Stimulated activated naive CD8-positive, alpha-beta T cell treated with anti-CD3 and anti-CD28 coated beads, Interleukin-15, Interleukin-2, amounts not matched to agents 100 ng/mL and 50 ng/mL, for 24 hours (primary cell): ENCODE results near the gene CYTH4.

Experiments
- H3K27ac Mint-ChIP-seq: one replicate; pipeline ENCODE4 v1.8.0; 2021; ENCODE audit warnings: mild to moderate bottlenecking, mixed read lengths
- H3K27me3 Mint-ChIP-seq: one replicate; pipeline ENCODE4 v1.8.0; 2021; ENCODE audit warnings: mixed read lengths
- H3K36me3 Mint-ChIP-seq: one replicate; pipeline ENCODE4 v1.8.0; 2021; ENCODE audit warnings: low read depth, mixed read lengths
- H3K4me1 Mint-ChIP-seq: one replicate; pipeline ENCODE4 v1.8.0; 2021; ENCODE audit warnings: low read depth, mixed read lengths
- H3K4me3 Mint-ChIP-seq: one replicate; pipeline ENCODE4 v1.8.0; 2021; ENCODE audit warnings: mild to moderate bottlenecking, mixed read lengths
- H3K9me3 Mint-ChIP-seq: one replicate; pipeline ENCODE4 v1.8.0; 2021; ENCODE audit warnings: mixed read lengths

The CYTH4 gene

DNA sequence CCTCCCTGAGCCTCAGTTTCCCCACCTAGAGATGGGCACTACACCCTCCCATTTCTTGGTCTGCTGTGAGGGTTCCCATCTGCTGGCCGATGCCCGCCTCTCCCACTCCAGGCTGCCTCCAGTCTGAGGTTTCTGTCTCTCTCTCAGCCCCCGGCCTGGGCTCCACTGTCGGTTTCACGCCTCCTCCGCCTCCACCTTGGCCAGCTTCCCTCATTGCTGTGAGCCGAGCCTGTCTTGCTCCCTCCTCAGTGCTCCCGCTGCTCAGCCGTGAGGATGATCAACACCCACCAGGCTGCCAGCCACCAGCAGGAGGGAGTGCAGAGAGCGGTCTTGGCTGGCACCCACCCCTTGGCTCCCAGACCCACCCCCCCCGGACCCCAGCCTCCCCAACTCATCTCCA lies 61.0 kb downstream of the CYTH4 start:
- Mint-ChIP-seq H3K27me3 (no peaks in the 10 kb centered on the region), H3K4me1 (no peaks in the 10 kb centered on the region), H3K9me3 (no peaks in the 10 kb centered on the region), H3K4me3 (no peak overlapping the region), H3K36me3 (no peaks in the 10 kb centered on the region), H3K27ac (no peak overlapping the region)

DNA sequence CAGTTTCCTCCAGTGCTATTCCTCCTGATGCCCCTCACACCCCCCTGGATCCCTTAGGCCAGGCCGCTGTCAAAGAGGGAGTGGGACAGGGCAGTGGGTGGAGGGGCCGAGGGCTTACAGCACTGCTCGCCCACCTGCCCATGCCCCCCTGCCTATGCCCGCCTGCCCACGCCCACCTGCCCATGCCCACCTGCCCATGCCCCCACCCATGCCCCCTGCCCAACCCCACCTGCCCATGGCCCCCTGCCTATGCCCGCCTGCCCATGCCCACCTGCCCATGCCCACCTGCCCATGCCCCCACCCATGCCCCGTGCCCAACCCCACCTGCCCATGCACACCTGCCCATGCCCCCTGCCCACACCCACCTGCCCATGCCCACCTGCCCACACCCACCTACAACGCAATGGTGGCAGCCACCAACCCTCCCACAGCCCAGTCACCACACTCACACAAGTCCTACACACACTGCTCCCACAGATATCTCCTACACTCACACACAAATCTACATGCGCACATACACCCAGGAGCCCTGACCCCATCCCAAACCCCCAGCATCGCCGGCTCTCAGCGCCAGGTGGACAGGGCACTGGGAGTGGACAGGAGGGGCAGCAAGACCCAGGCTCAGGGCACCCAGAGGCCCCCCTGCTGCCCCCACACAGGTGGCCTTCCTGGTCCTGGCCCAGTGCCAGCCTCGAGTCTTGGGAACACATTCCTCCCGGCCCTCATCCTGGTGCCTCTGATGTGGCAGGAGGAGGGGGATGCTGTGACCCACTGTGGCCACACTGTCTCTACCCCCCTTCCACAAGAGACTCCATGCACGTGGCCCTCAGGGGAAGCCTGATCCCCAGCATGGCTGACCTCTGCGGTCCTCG lies 61.8 kb downstream of the CYTH4 start:
- Mint-ChIP-seq H3K27ac (no peak overlapping the region), H3K4me3 (no peak overlapping the region), H3K9me3 (no peaks in the 10 kb centered on the region), H3K27me3 (no peaks in the 10 kb centered on the region), H3K4me1 (no peaks in the 10 kb centered on the region), H3K36me3 (no peaks in the 10 kb centered on the region)

DNA sequence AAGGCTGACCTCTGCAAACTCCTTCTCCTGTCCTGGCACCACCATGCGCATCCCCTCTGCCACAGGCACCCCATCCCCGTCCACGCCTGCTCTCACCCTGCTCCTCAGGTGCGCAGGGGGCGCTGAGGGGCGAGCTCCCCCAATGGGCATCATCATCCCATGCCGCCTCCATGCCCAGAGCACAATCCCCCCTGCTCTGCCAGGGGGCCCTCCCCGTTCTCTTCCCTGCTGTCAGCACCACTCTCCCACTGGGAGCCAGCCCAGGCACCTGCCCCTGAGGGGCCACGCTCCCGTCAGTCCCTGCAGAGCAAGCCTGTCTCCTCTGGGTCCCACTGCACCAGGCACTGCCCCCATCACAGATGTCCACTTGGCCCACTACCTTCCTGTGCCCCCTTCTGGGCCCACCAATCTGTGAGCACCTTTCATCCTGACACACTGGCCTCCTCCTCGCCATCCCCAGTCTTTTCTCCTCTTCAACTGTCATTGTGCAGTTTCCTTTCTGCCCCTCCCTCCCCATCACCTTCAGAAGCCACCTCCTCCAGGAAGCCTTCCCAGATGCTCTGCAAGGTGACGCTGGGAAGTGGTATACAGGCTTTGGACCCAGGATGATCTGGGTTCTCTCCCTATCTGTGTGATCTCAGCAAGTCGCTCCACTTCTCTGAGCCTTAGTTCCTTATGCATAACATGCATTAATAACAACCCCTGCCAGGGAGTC lies 62.6 kb downstream of the CYTH4 start:
- Mint-ChIP-seq H3K4me3 (no peak overlapping the region), H3K36me3 (no peaks in the 10 kb centered on the region), H3K4me1 (no peaks in the 10 kb centered on the region), H3K9me3 (no peaks in the 10 kb centered on the region), H3K27ac (no peak overlapping the region), H3K27me3 (no peaks in the 10 kb centered on the region)

DNA sequence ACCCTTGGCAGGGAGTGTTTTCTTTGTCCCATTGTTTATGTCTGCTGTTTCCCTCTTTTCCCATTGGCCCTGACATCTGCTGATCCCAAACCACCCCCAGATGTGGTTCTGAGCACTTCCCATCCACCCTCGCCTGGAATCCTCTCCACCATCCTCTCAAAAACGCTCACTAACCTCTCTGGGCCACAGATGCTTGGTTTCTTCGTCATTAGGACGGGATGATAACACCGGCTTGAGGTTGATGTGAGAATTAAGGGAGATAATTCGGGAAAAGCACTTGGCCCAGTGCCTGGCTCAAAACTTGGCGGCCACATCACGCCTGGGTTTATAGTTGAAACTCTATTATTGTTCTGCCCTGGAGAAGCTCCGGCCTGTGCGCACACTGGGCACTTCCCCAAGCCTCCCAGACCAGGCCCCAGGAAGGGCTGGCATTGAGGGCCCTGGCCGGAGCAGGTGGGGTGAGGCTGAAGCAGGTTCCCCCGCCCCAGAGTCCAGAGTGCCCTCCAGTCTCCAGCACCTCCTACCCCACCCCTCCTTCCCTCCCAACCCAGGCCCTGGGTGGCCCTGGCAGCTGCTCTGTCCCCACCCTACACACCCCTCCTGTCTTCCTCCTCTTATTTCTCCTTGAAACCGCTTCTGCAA lies 63.7 kb downstream of the CYTH4 start:
- H3K27ac Mint-ChIP-seq, result no peak overlapping the region
- no peaks in the 10 kb centered on the region for H3K9me3 Mint-ChIP-seq
- no peaks in the 10 kb centered on the region for H3K36me3 Mint-ChIP-seq

DNA sequence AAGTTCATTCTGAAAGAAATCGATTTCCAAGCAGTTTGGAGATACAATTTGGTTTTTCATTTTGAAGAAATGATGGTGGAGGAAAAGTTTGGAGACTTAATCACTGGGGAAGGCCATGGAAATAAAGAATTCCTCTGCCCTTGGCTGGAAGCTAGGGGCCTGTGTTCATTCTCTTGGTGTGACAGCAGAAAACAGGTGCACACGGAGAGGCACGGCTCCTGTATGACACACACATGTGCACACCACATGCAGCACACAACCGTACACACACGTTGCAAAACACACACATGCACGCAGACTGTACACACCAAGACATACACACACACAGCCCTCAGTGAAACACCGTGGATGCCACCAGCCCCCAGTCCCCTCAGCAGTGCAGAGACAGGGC lies 64.2 kb downstream of the CYTH4 start:
- Mint-ChIP-seq H3K4me3 (no peak overlapping the region), H3K36me3 (no peaks in the 10 kb centered on the region), H3K27ac (no peak overlapping the region), H3K9me3 (no peaks in the 10 kb centered on the region), H3K4me1 (no peaks in the 10 kb centered on the region), H3K27me3 (no peaks in the 10 kb centered on the region)

More for the DNA sequence above, 63.7 kb downstream of the CYTH4 start:
- H3K4me3 Mint-ChIP-seq, result no peak overlapping the region
- H3K4me1 Mint-ChIP-seq, result no peaks in the 10 kb centered on the region
- no peaks in the 10 kb centered on the region for H3K27me3 Mint-ChIP-seq

DNA sequence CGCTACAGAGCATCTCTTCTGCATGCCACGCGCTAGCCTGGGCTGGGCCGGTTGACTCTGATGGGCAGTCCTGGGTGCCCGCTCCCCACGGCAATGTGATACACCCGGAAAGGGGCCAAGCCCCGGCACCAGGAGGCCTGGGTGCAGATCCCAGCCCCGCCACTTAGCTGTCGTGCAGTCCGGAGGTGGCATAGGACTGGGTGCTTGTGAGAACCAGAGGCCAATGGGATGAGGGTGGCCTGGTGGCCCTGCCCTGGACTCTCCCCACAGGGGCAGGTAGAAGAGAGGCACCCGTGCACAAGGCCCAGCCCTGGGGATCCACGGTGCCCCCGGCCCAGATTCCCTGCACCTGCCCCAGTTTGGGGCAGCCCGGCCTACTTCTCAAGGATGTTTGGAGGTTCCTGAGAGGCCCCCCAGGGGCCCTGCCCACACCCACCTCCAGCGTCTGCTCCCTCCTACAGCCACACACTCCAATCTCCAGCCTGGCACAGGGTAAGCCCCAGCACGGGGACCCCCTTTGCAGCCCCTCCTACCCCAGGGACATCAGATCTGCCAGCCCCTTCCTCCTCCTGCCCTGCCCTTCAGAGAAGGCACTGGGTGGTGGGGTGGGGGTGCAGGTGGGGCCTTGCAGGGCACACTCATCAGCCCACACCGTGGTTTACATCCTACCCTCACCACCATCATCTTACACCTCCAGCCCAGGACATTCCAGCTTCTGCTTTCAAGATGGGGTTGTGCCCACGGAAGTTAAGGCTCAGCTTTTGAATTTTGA lies 66.9 kb downstream of the CYTH4 start:
- no peaks in the 10 kb centered on the region for H3K27me3 Mint-ChIP-seq
- no peak overlapping the region for H3K27ac Mint-ChIP-seq
- no peaks in the 10 kb centered on the region for H3K36me3 Mint-ChIP-seq
- no peaks in the 10 kb centered on the region for H3K4me1 Mint-ChIP-seq
- H3K9me3 Mint-ChIP-seq, result no peaks in the 10 kb centered on the region
- H3K4me3 Mint-ChIP-seq, result no peak overlapping the region

DNA sequence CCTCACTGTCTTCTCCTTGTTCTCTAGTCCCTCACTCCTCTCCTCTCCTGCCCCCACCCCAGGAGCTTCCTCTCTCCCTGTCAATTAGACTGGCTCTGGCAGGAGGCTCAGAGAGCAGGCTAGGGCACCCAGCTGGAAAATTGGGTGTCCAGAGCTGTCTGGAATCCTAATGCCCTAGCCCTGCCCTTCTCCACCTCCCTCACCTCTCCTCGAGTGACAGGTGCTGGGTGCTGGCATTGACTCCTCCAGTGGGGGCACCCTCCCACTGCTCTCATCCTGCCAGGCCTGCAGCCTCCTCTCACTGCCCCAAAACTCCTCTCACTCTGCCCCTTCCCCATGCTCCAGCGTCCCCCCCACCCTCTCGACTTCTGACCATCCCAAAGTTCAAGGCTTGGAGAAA lies 68.9 kb downstream of the CYTH4 start:
- H3K4me1 Mint-ChIP-seq, result no peaks in the 10 kb centered on the region
- H3K36me3 Mint-ChIP-seq, result no peaks in the 10 kb centered on the region
- no peak overlapping the region for H3K4me3 Mint-ChIP-seq
- no peak overlapping the region for H3K27ac Mint-ChIP-seq
- no peaks in the 10 kb centered on the region for H3K9me3 Mint-ChIP-seq
- H3K27me3 Mint-ChIP-seq, result no peaks in the 10 kb centered on the region

DNA sequence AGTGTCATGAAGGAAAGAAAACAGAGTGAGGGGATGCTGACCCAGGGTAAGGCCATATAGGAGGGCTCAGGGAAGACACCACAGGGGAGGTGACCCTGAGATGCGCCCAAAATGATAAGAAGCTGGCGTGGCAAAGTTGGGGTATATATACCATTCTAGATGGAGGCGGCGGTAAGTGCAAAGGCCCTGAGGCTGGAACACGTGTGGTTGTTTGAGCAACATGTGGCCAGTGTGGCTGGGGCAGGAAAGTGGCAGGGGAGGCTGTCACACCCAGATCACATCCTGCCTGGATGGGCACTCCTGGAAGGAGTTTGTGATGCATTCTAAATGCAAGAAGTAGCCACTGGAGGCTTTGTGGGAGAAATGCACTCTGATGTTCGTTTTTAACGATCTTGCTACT lies 70.2 kb downstream of the CYTH4 start:
- H3K27me3 Mint-ChIP-seq, result no peaks in the 10 kb centered on the region

DNA sequence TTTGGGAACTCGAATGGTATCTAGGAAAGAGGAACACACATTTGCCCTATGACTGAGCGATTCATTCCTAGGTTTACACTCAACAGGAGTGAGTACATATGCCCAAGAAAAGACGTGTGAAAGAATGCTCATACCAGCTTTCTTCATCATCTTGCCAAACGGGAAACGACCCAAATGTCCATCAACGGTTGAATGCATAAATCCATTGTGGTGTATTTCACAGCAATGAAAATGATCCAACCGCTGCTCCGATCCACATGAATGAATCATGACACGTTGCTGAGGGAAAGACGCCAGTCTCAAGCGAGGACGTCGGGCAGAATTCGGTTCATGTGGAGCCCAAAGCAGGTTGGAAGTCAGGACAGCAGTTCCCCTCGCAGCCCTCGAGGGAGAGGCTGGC lies 71.5 kb downstream of the CYTH4 start:
- Mint-ChIP-seq H3K4me3 (no peak overlapping the region), H3K27ac (no peak overlapping the region), H3K36me3 (no peaks in the 10 kb centered on the region), H3K4me1 (no peaks in the 10 kb centered on the region), H3K27me3 (no peaks in the 10 kb centered on the region), H3K9me3 (no peaks in the 10 kb centered on the region)

More for the DNA sequence above, 70.2 kb downstream of the CYTH4 start:
- H3K27ac Mint-ChIP-seq, result no peak overlapping the region
- H3K4me1 Mint-ChIP-seq, result no peaks in the 10 kb centered on the region
- no peaks in the 10 kb centered on the region for H3K36me3 Mint-ChIP-seq
- H3K4me3 Mint-ChIP-seq, result no peak overlapping the region
- H3K9me3 Mint-ChIP-seq, result no peaks in the 10 kb centered on the region

DNA sequence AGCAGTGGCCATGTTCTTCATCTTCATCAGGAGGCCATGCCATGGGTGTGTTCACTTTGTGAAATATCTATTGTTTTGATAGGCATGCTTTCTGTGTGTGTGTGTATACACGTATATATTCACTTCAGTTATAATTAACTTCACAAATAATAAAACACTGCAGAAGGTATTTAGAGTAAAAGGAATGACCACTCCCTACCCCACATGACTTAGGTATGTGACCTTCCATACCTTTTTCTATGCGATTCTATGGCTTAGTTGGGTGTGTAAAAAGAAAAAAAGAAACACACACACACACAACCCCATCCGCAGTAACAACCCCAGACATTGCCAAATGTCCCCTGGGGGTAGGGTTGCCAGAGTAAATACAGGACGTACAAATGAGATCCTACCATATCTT lies 72.0 kb downstream of the CYTH4 start:
- Mint-ChIP-seq H3K27ac (no peak overlapping the region), H3K27me3 (no peaks in the 10 kb centered on the region), H3K4me1 (no peaks in the 10 kb centered on the region), H3K36me3 (no peaks in the 10 kb centered on the region), H3K9me3 (no peaks in the 10 kb centered on the region), H3K4me3 (no peak overlapping the region)

DNA sequence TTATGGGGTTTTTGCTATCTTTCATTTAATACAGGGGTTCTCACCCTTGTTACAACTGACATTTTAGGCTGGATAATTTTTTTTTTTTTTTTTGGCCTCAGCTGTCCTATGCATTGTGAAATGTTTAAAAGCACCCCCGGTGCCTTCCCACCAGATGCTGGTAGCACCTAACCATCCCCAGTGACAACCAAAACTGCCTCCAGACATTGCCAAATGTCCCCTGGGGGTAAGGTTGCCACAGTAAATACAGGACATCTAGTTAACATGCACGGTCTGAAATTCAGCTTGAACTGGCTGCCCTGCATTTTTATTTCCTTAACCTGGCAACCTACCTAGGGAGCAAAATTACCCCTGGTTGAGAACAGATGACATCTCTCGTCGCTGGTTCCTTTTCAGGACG lies 72.4 kb downstream of the CYTH4 start:
- Mint-ChIP-seq H3K27ac (no peak overlapping the region), H3K4me1 (no peaks in the 10 kb centered on the region), H3K9me3 (no peaks in the 10 kb centered on the region), H3K36me3 (no peaks in the 10 kb centered on the region), H3K4me3 (no peak overlapping the region), H3K27me3 (no peaks in the 10 kb centered on the region)

DNA sequence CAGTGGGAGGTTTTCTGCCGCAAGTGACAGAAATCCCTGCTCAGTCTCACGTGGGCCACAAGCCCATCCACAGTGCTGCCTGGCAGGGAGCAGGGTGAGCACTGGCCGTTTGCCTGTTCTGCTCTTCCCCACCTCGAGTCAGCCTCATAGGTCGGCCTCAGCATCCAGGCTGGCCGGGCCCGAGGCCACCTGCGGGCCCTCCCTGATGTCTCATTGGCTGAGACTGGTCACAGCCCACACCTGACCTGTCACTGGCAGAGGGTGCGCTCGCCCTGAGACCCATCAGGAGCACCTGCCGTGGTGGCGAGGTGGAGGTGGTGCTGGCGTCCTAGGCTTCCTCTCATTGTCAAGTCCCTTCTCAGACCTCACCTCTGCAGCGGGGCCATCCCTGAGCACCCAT lies 72.9 kb downstream of the CYTH4 start:
- no peaks in the 10 kb centered on the region for H3K4me1 Mint-ChIP-seq
- H3K9me3 Mint-ChIP-seq, result no peaks in the 10 kb centered on the region
- no peak overlapping the region for H3K27ac Mint-ChIP-seq
- no peaks in the 10 kb centered on the region for H3K36me3 Mint-ChIP-seq
- H3K27me3 Mint-ChIP-seq, result no peaks in the 10 kb centered on the region
- no peak overlapping the region for H3K4me3 Mint-ChIP-seq

DNA sequence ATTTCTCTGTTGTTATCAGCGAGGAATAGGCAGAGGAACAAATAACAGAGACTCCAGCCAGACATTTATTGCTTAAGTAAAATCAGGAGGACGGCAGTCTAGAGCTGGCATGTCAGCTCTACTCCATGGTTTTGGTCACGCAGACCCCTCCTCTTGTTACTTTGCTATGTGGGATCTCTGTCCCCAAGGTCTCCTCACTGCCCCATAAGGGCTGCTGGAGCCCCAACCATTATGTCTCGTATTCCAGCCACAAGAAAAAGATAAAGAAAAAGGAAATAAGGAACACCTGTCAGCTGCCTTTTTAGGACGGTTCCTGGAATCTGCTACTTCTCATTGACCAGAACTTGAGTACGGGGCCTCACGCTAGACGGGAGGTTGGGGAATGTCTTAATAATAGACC lies 74.6 kb downstream of the CYTH4 start:
- no peaks in the 10 kb centered on the region for H3K36me3 Mint-ChIP-seq
- H3K4me3 Mint-ChIP-seq, result no peak overlapping the region
- no peaks in the 10 kb centered on the region for H3K9me3 Mint-ChIP-seq
- H3K27me3 Mint-ChIP-seq, result no peaks in the 10 kb centered on the region
- no peaks in the 10 kb centered on the region for H3K4me1 Mint-ChIP-seq
- H3K27ac Mint-ChIP-seq, result no peak overlapping the region

DNA sequence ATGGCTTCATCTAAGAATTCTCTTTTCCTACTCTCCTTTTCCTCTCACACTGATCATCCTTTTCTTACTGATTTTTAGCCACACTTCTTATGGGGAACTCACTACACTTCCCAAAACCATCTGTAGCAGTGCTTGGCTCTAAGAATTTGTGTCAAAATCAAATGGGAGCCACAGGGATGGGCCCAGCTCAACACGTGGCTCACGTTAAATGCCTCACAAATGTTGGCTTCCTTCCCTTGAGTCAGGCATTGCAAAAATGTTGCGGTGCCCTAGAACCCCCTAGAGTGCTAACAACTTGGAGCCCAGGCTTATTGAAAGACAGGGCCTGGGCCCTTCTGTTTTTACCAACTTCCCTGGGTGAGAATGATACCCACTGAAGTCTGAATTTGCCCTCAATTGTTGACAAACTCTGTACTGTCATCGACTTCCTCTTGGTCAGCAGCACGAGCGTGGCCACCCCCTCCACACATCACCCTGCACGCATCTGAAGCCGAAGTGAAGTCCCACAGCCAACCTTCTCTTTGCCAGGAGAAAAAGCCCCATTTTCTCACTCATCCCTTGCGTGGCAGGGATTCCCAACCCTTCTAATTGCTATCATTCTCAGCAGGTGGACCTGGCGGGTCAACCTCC lies 75.3 kb downstream of the CYTH4 start:
- H3K4me1 Mint-ChIP-seq, result no peaks in the 10 kb centered on the region
- H3K27ac Mint-ChIP-seq, result no peak overlapping the region
- no peaks in the 10 kb centered on the region for H3K9me3 Mint-ChIP-seq
- no peaks in the 10 kb centered on the region for H3K36me3 Mint-ChIP-seq
- H3K4me3 Mint-ChIP-seq, result no peak overlapping the region
- no peaks in the 10 kb centered on the region for H3K27me3 Mint-ChIP-seq
